Esophagus muscularis mucosa (tissue), 4 donors: ENCODE results near the gene GAB1. TPM values are rescaled to one million over a fixed set of nuclear protein-coding genes. Genes with fewer than 3 reads are reported as not detected.

Experiments used
- DNase-seq: peaks from one replicate; pipeline ENCODE4 v3.0.0-alpha.2; 2017; ENCODE audit errors: extremely low spot score
- H3K27ac ChIP-seq, 4 donors: fragments of 200-600 bp; sonication (generic); replicated peaks in 1 of 4; 1 replicate in 3 of 4; 2 replicates in 1 of 4; pipeline ENCODE4 v1.5.1; 2016 to 2019; ENCODE audit warnings: mild to moderate bottlenecking in 1 of 4
- H3K27me3 ChIP-seq, 4 donors: fragments of 200-600 bp; sonication (generic); one replicate each; pipeline versions ENCODE4 v1.5.1 to v1.6.0; 2016 to 2019
- H3K36me3 ChIP-seq, 4 donors: fragments of 200-600 bp; sonication (generic); one replicate each; pipeline ENCODE4 v1.5.1; 2016 to 2019
- H3K4me1 ChIP-seq, 4 donors: fragments of 200-600 bp; sonication (generic); one replicate each; pipeline ENCODE4 v1.5.1; 2016 to 2019
- H3K4me3 ChIP-seq, 4 donors: fragments of 200-600 bp; sonication (generic); 1 replicate in 2 of 4; 2 replicates in 2 of 4; pipeline ENCODE4 v1.5.1; 2016 to 2019; ENCODE audit warnings: mild to moderate bottlenecking in 4 of 4, moderate library complexity in 1 of 4
- H3K9me3 ChIP-seq, 4 donors: fragments of 200-600 bp; sonication (generic); 1 replicate in 3 of 4; 2 replicates in 1 of 4; pipeline ENCODE4 v1.5.1; 2016 to 2019
- CTCF ChIP-seq, 3 experiments: fragments of 200-600 bp in 2 of 3; fragments of 450-650 bp in 1 of 3; sonication (generic) in 2 of 3; IDR thresholded peaks; one replicate each; pipeline ENCODE4 v1.5.1; 2017 to 2019; ENCODE audit warnings: antibody characterized with exemption in 3 of 3, mild to moderate bottlenecking in 2 of 3, moderate library complexity in 1 of 3
- EP300 ChIP-seq: sonication (generic); formaldehyde crosslinking; IDR thresholded peaks from one replicate; pipeline ENCODE4 v1.6.1; 2017; ENCODE audit warnings: antibody characterized with exemption
- POLR2A ChIP-seq: fragments of 450-650 bp; IDR thresholded peaks from one replicate; pipeline ENCODE4 v1.6.1; 2017; ENCODE audit warnings: antibody characterized with exemption, moderate library complexity, mild to moderate bottlenecking, low read depth
- POLR2AphosphoS5 ChIP-seq, 2 donors: sonication (generic); formaldehyde crosslinking; IDR thresholded peaks; one replicate each; pipeline ENCODE4 v1.6.1; 2017; ENCODE audit warnings: antibody characterized with exemption in 2 of 2
- WGBS: methylation state at CpG from one replicate; pipeline ENCODE4 v1.1.5; 2018; 5-methylcytosine and 5-hydroxymethylcytosine counted together
- intact Hi-C: fragments of 100-400 bp; cut with DNase I; formaldehyde crosslinking; loops from one replicate; pipeline ENCODE4 v1.15.1; 2023
- total RNA-seq, 4 donors: library from RNA; depleted of rRNA; stranded (reverse); fragments of >200 nt; gene quantifications; one replicate each; pipeline versions ENCODE4 v1.1.0 to v1.2.1, GENCODE V29; 2016

Gene GAB1
- total RNA-seq, 4 donors from 2014 or later, result 73.5 to 117 (median 98.8) TPM

DNA sequence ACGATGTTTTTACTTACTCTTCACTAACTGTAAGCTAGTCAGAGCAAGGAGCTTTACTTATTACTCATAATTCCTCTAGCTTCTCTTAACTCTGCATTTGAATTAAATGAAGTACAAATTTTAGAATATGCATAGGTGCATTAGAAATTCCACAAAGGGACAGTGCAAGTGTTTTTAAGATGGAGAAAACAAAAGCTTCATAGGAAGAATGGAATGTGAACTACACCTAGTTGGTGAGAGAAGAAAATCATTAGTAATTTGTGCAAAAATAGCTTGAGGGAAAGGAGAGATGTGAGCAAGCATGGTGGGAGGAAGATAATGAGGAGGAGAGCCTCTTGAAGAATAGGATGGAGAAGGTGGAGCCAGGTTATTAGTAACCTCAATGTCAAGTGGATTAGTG is 99.3 kb downstream of the GAB1 start:
- TF ChIP-seq EP300 (no peak), CTCF (IDR thresholded peaks at IDR 0.05) (no peak), POLR2A (no peak), POLR2AphosphoS5 (IDR thresholded peaks at IDR 0.05) (no peak)
- WGBS, result 93% methylated on average over 1 of the region's 1 CpG
- no peak overlapping the region for H3K4me3 ChIP-seq
- no peak overlapping the region for H3K27ac ChIP-seq
- no peaks in the 10 kb centered on the region for H3K27me3 ChIP-seq
- peaks cover 6 to 28% (median 21%) of the 10 kb centered on the region in 4 donors for H3K4me1 ChIP-seq
- H3K9me3 ChIP-seq, result peaks cover 0 to under 1% (median 0%) of the 10 kb centered on the region in 4 donors
- peaks cover 7 to 51% (median 29%) of the 10 kb centered on the region in 4 donors for H3K36me3 ChIP-seq
- DNase-seq, result no peak
- intact Hi-C loops, result no loop called here

DNA sequence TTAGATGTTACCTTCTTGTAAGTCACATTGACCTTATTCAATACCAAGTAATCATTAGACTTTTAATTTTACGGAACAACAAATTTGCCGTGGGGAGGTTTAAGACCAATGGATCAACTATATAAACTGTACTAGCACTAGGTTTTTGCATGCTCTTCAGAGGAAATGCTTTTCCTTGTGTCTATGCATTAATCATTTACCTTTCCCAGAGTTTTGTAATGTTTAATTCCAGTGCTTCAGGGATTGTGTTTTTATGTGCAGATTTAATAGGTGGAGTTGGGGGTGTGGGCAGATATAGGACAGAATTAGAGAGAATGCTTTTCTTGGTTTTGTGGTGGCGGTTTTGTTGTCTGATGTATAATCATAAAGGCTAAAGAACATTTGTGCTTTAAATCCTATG is 100.8 kb downstream of the GAB1 start:
- TF ChIP-seq POLR2AphosphoS5 (IDR thresholded peaks at IDR 0.05) (no peak), CTCF (IDR thresholded peaks at IDR 0.05) (no peak), POLR2A (no peak), EP300 (no peak)
- no peak overlapping the region for H3K4me3 ChIP-seq
- H3K27ac ChIP-seq, result no peak overlapping the region
- H3K36me3 ChIP-seq, result peaks cover 7 to 52% (median 29%) of the 10 kb centered on the region in 4 donors
- H3K9me3 ChIP-seq, result no peaks in the 10 kb centered on the region
- intact Hi-C loops, result no loop called here
- no peaks in the 10 kb centered on the region for H3K27me3 ChIP-seq
- WGBS, result 91% methylated on average over 3 of the region's 3 CpGs
- no peak for DNase-seq
- peaks cover 10 to 42% (median 35%) of the 10 kb centered on the region in 4 donors for H3K4me1 ChIP-seq

DNA sequence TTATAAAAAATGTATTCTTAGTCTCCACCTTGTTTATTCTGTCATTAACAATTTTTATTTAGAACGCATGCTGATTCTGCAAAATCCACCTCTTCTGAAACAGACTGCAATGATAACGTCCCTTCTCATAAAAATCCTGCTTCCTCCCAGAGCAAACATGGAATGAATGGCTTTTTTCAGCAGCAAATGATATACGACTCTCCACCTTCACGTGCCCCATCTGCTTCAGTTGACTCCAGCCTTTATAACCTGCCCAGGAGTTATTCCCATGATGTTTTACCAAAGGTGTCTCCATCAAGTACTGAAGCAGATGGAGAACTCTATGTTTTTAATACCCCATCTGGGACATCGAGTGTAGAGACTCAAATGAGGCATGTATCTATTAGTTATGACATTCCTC is 101.3 kb downstream of the GAB1 start:
- 75% methylated on average over 5 of the region's 5 CpGs for WGBS
- intact Hi-C loops, result no loop called here
- no peak overlapping the region for H3K27ac ChIP-seq
- no peaks in the 10 kb centered on the region for H3K27me3 ChIP-seq
- H3K36me3 ChIP-seq, result peaks cover 7 to 52% (median 29%) of the 10 kb centered on the region in 4 donors
- no peaks in the 10 kb centered on the region for H3K9me3 ChIP-seq
- H3K4me3 ChIP-seq, result no peak overlapping the region
- no peak for TF ChIP-seq POLR2AphosphoS5 (IDR thresholded peaks at IDR 0.05)
- no peak for TF ChIP-seq POLR2A
- no peak for TF ChIP-seq EP300
- TF ChIP-seq CTCF (IDR thresholded peaks at IDR 0.05), result no peak
- H3K4me1 ChIP-seq, result peaks cover 10 to 40% (median 35%) of the 10 kb centered on the region in 4 donors
- no peak for DNase-seq

GRCh38 chr4:143438710-143439109 is 102.0 kb downstream of the GAB1 start:
- Histone ChIP-seq H3K4me3 (no peak overlapping the region), H3K4me1 (peaks cover 16 to 39% (median 34%) of the 10 kb centered on the region in 4 donors), H3K27ac (no peak overlapping the region), H3K36me3 (peaks cover 7 to 48% (median 27%) of the 10 kb centered on the region in 4 donors), H3K9me3 (no peaks in the 10 kb centered on the region), H3K27me3 (no peaks in the 10 kb centered on the region)
- TF ChIP-seq EP300 (no peak), CTCF (IDR thresholded peaks at IDR 0.05) (no peak), POLR2A (no peak), POLR2AphosphoS5 (IDR thresholded peaks at IDR 0.05) (no peak)
- intact Hi-C loops, result no loop called here
- 80% methylated on average over 2 of the region's 2 CpGs for WGBS
- no peak for DNase-seq

DNA sequence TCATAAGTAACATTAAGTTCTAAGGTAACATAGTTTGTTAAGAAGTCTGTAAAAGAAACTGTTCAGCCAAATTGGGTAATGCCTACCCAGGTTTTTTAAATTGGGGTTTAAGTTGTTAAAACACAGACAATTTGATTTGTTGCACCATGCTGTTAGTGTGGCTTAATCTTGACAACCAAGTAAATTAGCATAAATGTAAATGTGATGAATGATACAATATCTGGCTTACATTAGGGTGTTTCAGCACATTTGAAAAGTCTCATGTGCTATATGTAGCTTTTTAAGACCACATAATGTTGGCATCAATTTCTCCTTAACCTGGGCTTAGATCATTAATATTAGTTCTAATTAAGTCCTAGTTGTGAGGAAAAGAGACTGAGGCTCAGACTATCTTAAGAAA is 104.4 kb downstream of the GAB1 start:
- Histone ChIP-seq H3K9me3 (no peaks in the 10 kb centered on the region), H3K4me1 (peaks cover 17 to 37% (median 33%) of the 10 kb centered on the region in 4 donors), H3K27me3 (no peaks in the 10 kb centered on the region), H3K27ac (peak overlapping the region in 3 of 4 donors; percentile 4 to 37 (median 20)), H3K4me3 (no peak overlapping the region), H3K36me3 (peaks cover 7 to 39% (median 22%) of the 10 kb centered on the region in 4 donors)
- intact Hi-C loops, result no loop called here
- TF ChIP-seq POLR2A, result no peak
- no peak for TF ChIP-seq EP300
- TF ChIP-seq CTCF (IDR thresholded peaks at IDR 0.05), result no peak
- no peak for TF ChIP-seq POLR2AphosphoS5 (IDR thresholded peaks at IDR 0.05)
- DNase-seq, result no peak
